A549 (cell line): ENCODE measurements around the gene SPIRE2.

Source experiments
- CTCF ChIP-seq: fragments of >200 bp; sonication (Bioruptor Twin); formaldehyde crosslinking; IDR thresholded peaks from 3 replicates; pipeline ENCODE4 v1.5.1; 2016
- GATA3 ChIP-seq: IDR thresholded peaks from 2 replicates; pipeline ENCODE4 v1.6.1; 2012; ENCODE audit warnings: borderline replicate concordance
- JUN ChIP-seq, 2 experiments: fragments of >200 bp; sonication (Bioruptor Twin); formaldehyde crosslinking; IDR thresholded peaks; 2 replicates in 1 of 2; 3 replicates in 1 of 2; pipeline ENCODE4 v1.6.1; 2016 to 2017

DNA sequence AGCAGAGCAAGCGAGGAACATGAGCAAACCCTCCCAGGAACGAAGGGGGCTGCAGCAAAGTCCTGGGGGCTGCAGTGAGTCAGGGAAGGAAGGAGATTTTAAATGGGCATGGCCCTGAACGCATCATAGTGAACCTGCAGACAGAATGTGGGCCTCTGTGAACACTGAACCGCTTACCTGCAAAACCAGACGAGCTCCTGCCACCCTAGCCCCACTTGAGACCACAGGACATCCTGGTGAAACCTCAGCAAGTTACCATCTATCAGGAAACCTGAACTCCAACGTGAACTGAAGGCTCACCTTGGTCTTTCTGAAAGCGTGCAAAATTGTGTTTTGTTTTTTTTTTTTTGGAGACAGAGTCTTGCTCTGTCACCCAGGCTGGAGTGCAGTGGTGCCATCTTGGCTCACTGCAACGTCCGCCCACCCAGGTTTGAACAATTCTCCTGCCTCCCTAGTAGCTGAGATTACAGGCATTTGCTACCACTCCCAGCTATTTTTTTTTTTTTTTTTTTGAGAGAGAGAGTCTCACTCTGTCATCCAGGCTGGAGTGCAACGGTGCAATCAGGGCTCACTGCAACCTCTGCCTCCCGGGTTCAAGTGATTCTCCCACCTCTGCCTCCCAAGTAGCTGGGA, 42.6 kb upstream of the SPIRE2 start:
- TF ChIP-seq CTCF, result no peak
- no peak for TF ChIP-seq JUN (IDR thresholded peaks at IDR 0.05)
- no peak for TF ChIP-seq GATA3
